Loucy (cell line): ENCODE data around the gene CDH26.

Experiments used
- H2AFZ ChIP-seq: fragments of 200-600 bp; sonication (generic); 2 replicates; pipeline ENCODE4 v1.6.0; 2016; ENCODE audit warnings: antibody characterized with exemption, mild to moderate bottlenecking, low read length, moderate library complexity
- H3F3A ChIP-seq: fragments of 200-600 bp; 2 replicates; pipeline ENCODE4 v1.6.0; 2016; ENCODE audit warnings: antibody characterized with exemption, low read depth, mild to moderate bottlenecking
- H3K27me3 ChIP-seq: fragments of 200-600 bp; sonication (generic); 2 replicates; pipeline ENCODE4 v1.6.1; 2014; ENCODE audit warnings: low read length, mild to moderate bottlenecking; ENCODE audit not compliant: insufficient read depth, poor library complexity, severe bottlenecking
- H3K36me3 ChIP-seq: fragments of 200-600 bp; sonication (generic); 2 replicates; pipeline ENCODE4 v1.6.1; 2016; ENCODE audit warnings: low read length; ENCODE audit not compliant: insufficient read depth
- H3K4me1 ChIP-seq: fragments of 200-600 bp; sonication (generic); 2 replicates; pipeline ENCODE4 v1.5.1; 2014; ENCODE audit warnings: low read length, mild to moderate bottlenecking; ENCODE audit not compliant: insufficient read depth, poor library complexity, severe bottlenecking
- H3K4me2 ChIP-seq: fragments of 200-600 bp; sonication (generic); 2 replicates; pipeline ENCODE4 v1.6.0; 2014; ENCODE audit warnings: antibody characterized with exemption, low read length, low read depth, mild to moderate bottlenecking; ENCODE audit not compliant: poor library complexity, severe bottlenecking
- H3K4me3 ChIP-seq: fragments of 200-600 bp; sonication (generic); 2 replicates; pipeline ENCODE4 v1.5.1; 2014; ENCODE audit warnings: low read length, mild to moderate bottlenecking, mixed read lengths; ENCODE audit not compliant: poor library complexity, severe bottlenecking
- H3K79me2 ChIP-seq: fragments of 200-600 bp; sonication (generic); 2 replicates; pipeline ENCODE4 v1.6.1; 2014; ENCODE audit warnings: low read length; ENCODE audit not compliant: insufficient read depth
- H3K9ac ChIP-seq: fragments of 200-600 bp; sonication (generic); 2 replicates; pipeline ENCODE4 v1.6.0; 2014; ENCODE audit warnings: mild to moderate bottlenecking, low read depth, low read length, moderate library complexity; ENCODE audit not compliant: poor library complexity, severe bottlenecking
- H3K9me2 ChIP-seq: fragments of 200-600 bp; sonication (generic); replicated peaks from 2 replicates; pipeline ENCODE4 v1.6.1; 2016; ENCODE audit warnings: low read depth, low read length, mixed read lengths
- H3K9me3 ChIP-seq: fragments of 200-600 bp; sonication (generic); 2 replicates; pipeline ENCODE4 v1.6.1; 2014; ENCODE audit warnings: mild to moderate bottlenecking, antibody characterized with exemption, low read length, low read depth; ENCODE audit not compliant: insufficient read depth
- H4K20me1 ChIP-seq: fragments of 200-600 bp; sonication (generic); 2 replicates; pipeline ENCODE4 v1.6.0; 2014; ENCODE audit warnings: antibody characterized with exemption, low read length, mild to moderate bottlenecking; ENCODE audit not compliant: insufficient read depth, poor library complexity, severe bottlenecking
- CTCF ChIP-seq: fragments of 200-600 bp; sonication (generic); conservative IDR thresholded peaks from 2 replicates; pipeline ENCODE4 v1.5.1; 2014; ENCODE audit warnings: mild to moderate bottlenecking, antibody characterized with exemption, low read length
- EZH2phosphoT487 ChIP-seq: fragments of 200-600 bp; IDR thresholded peaks from 2 replicates; pipeline ENCODE4 v1.6.1; 2018; ENCODE audit warnings: antibody characterized with exemption, mild to moderate bottlenecking, moderate library complexity, borderline replicate concordance

CDH26 gene

GRCh38 chr20:60057866-60058807 lies 99.9 kb downstream of the CDH26 start:
- H2AFZ ChIP-seq = no peak overlapping the region
- peaks cover 71% of the 10 kb centered on the region for H3K4me1 ChIP-seq
- no peaks in the 10 kb centered on the region for H3K9me3 ChIP-seq
- H3K79me2 ChIP-seq = peaks cover 69% of the 10 kb centered on the region
- no peaks in the 10 kb centered on the region for H3K9me2 ChIP-seq
- H3K9ac ChIP-seq = peak overlapping the region; percentile 99
- H3K4me3 ChIP-seq = peak overlapping the region; percentile 90
- H4K20me1 ChIP-seq = peaks cover 7% of the 10 kb centered on the region
- H3K27me3 ChIP-seq = no peaks in the 10 kb centered on the region
- no peaks in the 10 kb centered on the region for H3K36me3 ChIP-seq
- peak overlapping the region; percentile 94 for H3K4me2 ChIP-seq
- peaks cover 3% of the 10 kb centered on the region for H3F3A ChIP-seq
- TF ChIP-seq CTCF (no peak), EZH2phosphoT487 (no peak)

GRCh38 chr20:60058879-60059278 lies 100.7 kb downstream of the CDH26 start:
- H3K9me2 ChIP-seq = no peaks in the 10 kb centered on the region
- H4K20me1 ChIP-seq = peaks cover 15% of the 10 kb centered on the region
- H3K4me1 ChIP-seq = peaks cover 79% of the 10 kb centered on the region
- H3K4me3 ChIP-seq = peak overlapping the region; percentile 90
- no peaks in the 10 kb centered on the region for H3K9me3 ChIP-seq
- no peak for TF ChIP-seq EZH2phosphoT487
- no peak for TF ChIP-seq CTCF
- H3F3A ChIP-seq = peaks cover 3% of the 10 kb centered on the region
- H3K27me3 ChIP-seq = no peaks in the 10 kb centered on the region
- H3K4me2 ChIP-seq = peak overlapping the region; percentile 94
- peak overlapping the region; percentile 99 for H3K9ac ChIP-seq
- H3K36me3 ChIP-seq = no peaks in the 10 kb centered on the region
- H3K79me2 ChIP-seq = peaks cover 77% of the 10 kb centered on the region
- H2AFZ ChIP-seq = no peak overlapping the region

GRCh38 chr20:60060006-60060557 lies 101.9 kb downstream of the CDH26 start:
- H3K79me2 ChIP-seq = peaks cover 89% of the 10 kb centered on the region
- H4K20me1 ChIP-seq = peaks cover 20% of the 10 kb centered on the region
- no peak overlapping the region for H2AFZ ChIP-seq
- H3F3A ChIP-seq = peaks cover 3% of the 10 kb centered on the region
- peak overlapping the region; percentile 94 for H3K4me2 ChIP-seq
- TF ChIP-seq EZH2phosphoT487 = no peak
- TF ChIP-seq CTCF = no peak
- H3K36me3 ChIP-seq = 0 out of 2 replicates have a peak, but pooled peaks cover 5% of the 10 kb centered on the region
- no peaks in the 10 kb centered on the region for H3K9me3 ChIP-seq
- no peaks in the 10 kb centered on the region for H3K27me3 ChIP-seq
- H3K9me2 ChIP-seq = no peaks in the 10 kb centered on the region
- peaks cover 83% of the 10 kb centered on the region for H3K4me1 ChIP-seq
- H3K9ac ChIP-seq = peak overlapping the region; percentile 99
- peak overlapping the region; percentile 90 for H3K4me3 ChIP-seq
